Muscle of leg (tissue), 11 donors: Measurements from ENCODE around the gene NUP43. TPM values are rescaled to one million over a fixed set of nuclear protein-coding genes. Genes with fewer than 3 reads are reported as not detected.
"Not testable (repeated sequence)": the region's sequence is repeated elsewhere in the genome, so short reads cannot be mapped to it uniquely, and the experiment has no call there.

Source experiments
- DNase-seq: peaks from one replicate; pipeline ENCODE4 v3.0.0; 2013
- H3K27ac ChIP-seq: one replicate; pipeline ENCODE4 v1.5.1; 2013; ENCODE audit warnings: mild to moderate bottlenecking, low read length, control low read depth
- H3K27me3 ChIP-seq: one replicate; pipeline ENCODE4 v1.6.1; 2013; ENCODE audit warnings: low read length; ENCODE audit not compliant: control insufficient read depth, insufficient read depth
- H3K36me3 ChIP-seq: one replicate; pipeline ENCODE4 v1.6.1; 2013; ENCODE audit warnings: low read length; ENCODE audit not compliant: control insufficient read depth, insufficient read depth
- H3K4me1 ChIP-seq: one replicate; pipeline ENCODE4 v1.6.1; 2013; ENCODE audit warnings: low read length; ENCODE audit not compliant: control insufficient read depth, insufficient read depth
- H3K4me3 ChIP-seq: one replicate; pipeline ENCODE4 v1.5.1; 2013; ENCODE audit warnings: low read length, control low read depth
- H3K9me3 ChIP-seq: replicated peaks from 2 replicates; pipeline ENCODE4 v1.6.1; 2013; ENCODE audit warnings: low read depth, low read length; ENCODE audit not compliant: control insufficient read depth
- WGBS: methylation state at CpG from one replicate; pipeline ENCODE4 v1.1.5; 2013; ENCODE audit warnings: missing lambda C conversion rate; ENCODE audit not compliant: insufficient coverage; 5-methylcytosine and 5-hydroxymethylcytosine counted together
- polyA plus RNA-seq, 8 donors: library from polyadenylated mRNA; unstranded; fragments of 120-200 nt; gene quantifications; one replicate each; pipeline versions ENCODE4 v1.2.1 to v1.2.3, GENCODE V29; 2013; ENCODE audit warnings: inconsistent platforms in 1 of 8, low replicate concordance in 1 of 8; ENCODE audit not compliant: insufficient read length in 8 of 8, insufficient read depth in 1 of 8
- total RNA-seq: library from RNA; stranded (reverse); fragments of 120-200 nt; gene quantifications from one replicate; pipeline ENCODE4 v1.2.4, GENCODE V29; 2013

Gene NUP43
- total and polyA plus RNA-seq, 9 donors: 17.5 to 24.9 (median 19.9) TPM

DNA sequence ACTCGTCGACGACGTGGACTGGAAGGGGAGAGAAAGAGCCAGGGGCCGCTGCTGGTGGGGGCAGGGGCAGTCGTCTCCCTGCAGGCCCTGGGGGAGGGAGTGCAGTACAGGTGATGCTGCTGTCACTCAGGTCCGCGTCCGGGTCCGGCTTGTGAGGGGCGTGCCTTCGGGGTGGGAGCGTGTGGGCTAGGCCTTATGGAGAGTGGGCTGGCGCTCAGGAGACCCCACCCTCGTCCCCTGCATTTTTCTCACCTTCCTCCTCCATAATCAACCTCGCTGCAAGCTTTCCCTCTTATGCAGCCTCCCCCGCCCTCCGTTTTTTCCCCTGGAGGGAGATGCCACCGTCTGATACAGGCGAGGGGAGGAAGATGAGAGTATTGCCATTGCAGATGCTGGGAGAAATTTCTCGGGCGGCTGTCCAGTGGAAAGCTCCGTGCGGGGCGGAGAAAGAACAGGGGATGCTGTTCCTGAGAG is 3.8 kb upstream of the NUP43 start:
- H3K4me3 ChIP-seq: peak overlapping the region; percentile 100
- peak overlapping the region; percentile 92 for H3K27ac ChIP-seq
- no peaks in the 10 kb centered on the region for H3K36me3 ChIP-seq
- H3K4me1 ChIP-seq: peaks cover 17% of the 10 kb centered on the region
- H3K27me3 ChIP-seq: no peaks in the 10 kb centered on the region
- peak; percentile 60 for DNase-seq
- WGBS: 0% methylated on average over 13 of the region's 25 CpGs
- H3K9me3 ChIP-seq: no peaks in the 10 kb centered on the region

DNA sequence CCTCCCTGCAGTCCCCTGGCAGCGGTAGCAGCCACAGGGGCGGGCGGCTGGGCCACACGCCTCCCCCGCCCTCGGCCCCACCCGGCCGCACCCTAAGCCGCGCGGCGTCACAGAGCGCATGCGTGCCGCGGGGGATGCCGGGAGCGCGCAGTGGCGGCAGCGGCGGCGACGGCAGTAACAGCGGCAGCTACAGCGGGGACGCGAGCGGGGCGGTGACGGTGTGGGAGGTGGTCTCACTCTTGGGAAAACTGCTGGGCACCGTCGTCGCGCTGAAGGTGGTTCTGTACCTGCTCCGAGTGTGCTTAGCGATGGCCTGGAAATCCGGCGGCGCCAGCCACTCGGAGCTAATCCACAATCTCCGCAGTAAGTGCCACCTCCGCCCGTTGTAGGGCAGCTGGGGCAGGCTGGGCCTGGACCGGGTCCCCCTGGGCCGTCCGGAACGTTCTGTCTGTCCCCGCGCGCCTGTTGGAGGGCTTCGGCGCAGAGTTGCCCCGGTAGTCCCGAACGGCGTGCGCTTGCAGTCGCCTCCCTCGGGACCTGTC is 3.3 kb upstream of the NUP43 start, which contains the start of gene PCMT1:
PCMT1 (plus strand) TSS at position 148 of the 542 bp plus-strand sequence; CDS start at position 309, 161 bp downstream.
- DNase-seq: peak; percentile 96
- H3K36me3 ChIP-seq: no peaks in the 10 kb centered on the region
- under 1% methylated on average over 55 of the region's 60 CpGs for WGBS
- no peaks in the 10 kb centered on the region for H3K9me3 ChIP-seq
- H3K4me1 ChIP-seq: peaks cover 17% of the 10 kb centered on the region
- H3K27me3 ChIP-seq: no peaks in the 10 kb centered on the region
- peak within 1 kb of the TSS; percentile 100 for H3K4me3 ChIP-seq
- H3K27ac ChIP-seq: peak within 1 kb of the TSS; percentile 92

DNA sequence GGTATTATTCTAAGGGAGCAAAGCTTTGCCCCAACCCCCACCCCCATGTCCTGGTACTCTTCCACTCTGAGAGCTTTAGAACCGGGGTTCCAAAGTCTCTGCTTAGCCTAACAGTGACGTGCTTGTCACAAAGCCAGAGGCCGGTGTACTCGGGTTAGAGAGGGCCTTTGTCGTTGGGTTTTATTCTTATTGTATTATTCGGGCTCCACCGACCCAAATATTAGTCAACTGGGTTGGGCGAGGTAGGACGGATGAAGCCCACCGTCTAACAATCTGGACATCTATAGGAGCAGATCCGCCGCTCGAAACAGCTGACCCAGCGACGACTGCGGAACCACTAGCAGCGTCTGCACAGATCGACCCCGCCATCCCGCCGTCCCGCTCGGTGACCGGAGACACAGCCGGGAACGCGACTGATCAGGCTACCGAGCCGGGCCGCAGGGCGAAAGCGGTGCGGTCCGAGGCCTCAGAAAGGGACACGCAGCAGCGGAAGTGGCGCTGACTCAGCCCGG is 2.8 kb upstream of the NUP43 start:
- not testable (repeated sequence) for H3K36me3 ChIP-seq, H3K9me3 ChIP-seq, DNase-seq, H3K27me3 ChIP-seq
- Histone ChIP-seq H3K4me1 (peaks cover 17% of the 10 kb centered on the region), H3K27ac (peak overlapping the region; percentile 88), H3K4me3 (peak overlapping the region; percentile 100)
- WGBS: under 1% methylated on average over 23 of the region's 38 CpGs

DNA sequence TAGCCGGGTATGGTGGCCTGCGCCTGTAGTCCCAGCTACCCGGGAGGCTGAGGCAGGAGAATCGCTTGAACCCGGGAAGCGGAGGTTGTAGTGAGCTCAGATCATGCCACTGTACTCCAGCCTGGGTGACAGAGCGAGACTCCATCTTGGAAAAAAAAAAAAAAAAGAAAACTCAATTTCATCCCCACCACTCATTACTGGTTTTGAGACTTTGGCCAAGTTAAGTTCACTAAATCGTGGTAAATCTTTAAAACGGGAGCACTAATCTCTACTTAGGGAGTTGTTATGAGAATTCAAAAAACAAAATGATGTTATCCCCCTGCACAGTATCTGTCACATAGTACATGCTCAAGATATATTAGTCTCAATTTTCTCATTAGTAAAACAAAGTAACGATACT is 1.1 kb downstream of the NUP43 start:
- no CpG with 5 or more reads among the region's 10 CpGs for WGBS

DNA sequence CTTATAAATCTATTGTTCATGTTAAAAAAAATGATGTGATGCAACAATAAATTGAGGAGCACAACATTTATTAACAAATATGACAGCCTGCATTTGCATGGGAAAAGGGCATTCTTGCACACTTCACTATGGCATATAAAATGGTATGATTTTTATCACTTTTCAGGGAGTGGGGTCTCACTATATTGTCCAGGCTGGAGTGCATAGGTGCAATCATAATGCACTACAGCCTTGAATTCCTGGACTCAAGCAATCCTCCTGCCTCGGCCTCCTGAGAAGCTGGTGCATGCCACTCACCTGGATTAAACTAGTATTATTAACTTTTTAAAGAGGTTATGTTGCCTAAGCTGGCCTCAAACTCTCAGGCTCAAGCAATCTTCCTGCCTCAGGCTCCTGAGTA is 11.4 kb downstream of the NUP43 start:
- H3K27ac ChIP-seq: no peak overlapping the region
- no peak overlapping the region for H3K4me3 ChIP-seq
- peaks cover 54% of the 10 kb centered on the region for H3K36me3 ChIP-seq
- H3K27me3 ChIP-seq: no peaks in the 10 kb centered on the region
- WGBS: no CpG with 5 or more reads among the region's 1 CpG
- no peaks in the 10 kb centered on the region for H3K9me3 ChIP-seq
- DNase-seq: no peak
- H3K4me1 ChIP-seq: no peaks in the 10 kb centered on the region

More for the DNA sequence above, 1.1 kb downstream of the NUP43 start:
- not testable (repeated sequence) for H3K27me3 ChIP-seq, H3K27ac ChIP-seq, H3K4me1 ChIP-seq, DNase-seq, H3K9me3 ChIP-seq
- Histone ChIP-seq H3K4me3 (peak overlapping the region; percentile 71), H3K36me3 (peaks cover 24% of the 10 kb centered on the region)

DNA sequence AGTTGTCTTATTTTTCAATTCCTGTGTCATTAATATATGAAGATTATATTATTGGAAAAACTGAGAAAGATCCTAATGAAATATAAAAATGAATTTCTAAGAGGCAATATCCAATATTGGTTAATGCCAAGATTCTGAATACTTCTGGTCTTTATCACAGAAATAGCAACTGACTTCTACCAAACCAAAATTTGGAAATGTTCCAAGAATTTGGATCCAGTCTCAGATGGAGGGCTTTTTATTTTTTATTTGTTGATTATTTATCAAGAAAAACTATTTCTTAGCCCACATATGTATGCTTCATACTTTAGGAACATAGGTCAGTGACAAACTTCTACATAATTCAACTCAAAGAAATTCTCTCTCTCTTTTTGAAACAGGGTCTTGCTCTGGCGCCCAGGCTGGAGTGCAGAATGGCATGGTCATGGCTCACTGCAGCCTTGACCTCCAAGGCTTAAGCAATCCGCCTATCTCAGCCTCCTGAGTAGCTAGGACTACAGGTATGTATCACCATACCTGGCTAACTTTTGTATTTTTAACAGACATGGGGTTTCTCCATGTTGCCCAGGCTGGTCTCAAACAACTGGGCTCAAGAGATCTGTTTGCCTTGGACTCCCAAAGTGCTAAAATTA is 13.1 kb downstream of the NUP43 start:
- WGBS: 100% methylated on average over 1 of the region's 2 CpGs
- no peak overlapping the region for H3K4me3 ChIP-seq
- H3K36me3 ChIP-seq: peaks cover 57% of the 10 kb centered on the region
- no peaks in the 10 kb centered on the region for H3K9me3 ChIP-seq
- H3K27ac ChIP-seq: no peak overlapping the region
- no peaks in the 10 kb centered on the region for H3K4me1 ChIP-seq
- no peaks in the 10 kb centered on the region for H3K27me3 ChIP-seq
- no peak for DNase-seq

DNA sequence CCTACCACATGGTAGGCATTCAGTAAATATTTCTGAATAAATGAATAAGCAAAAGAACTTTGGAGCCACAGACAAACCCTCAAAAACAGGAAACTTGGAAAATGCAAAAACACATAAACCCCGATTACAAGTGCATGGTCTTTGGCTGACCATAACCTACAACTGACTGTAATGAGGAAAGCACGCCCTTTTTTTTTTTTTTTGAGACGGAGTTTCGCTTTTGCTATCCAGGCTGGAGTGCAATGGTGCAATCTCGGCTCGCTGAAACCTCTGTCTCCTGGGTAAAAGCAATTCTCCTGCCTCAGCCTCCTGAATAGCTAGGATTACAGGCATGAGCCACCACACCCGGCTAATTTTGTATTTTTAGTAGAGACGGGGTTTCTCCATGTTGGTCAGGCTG is 16.5 kb downstream of the NUP43 start:
- Histone ChIP-seq H3K27me3 (no peaks in the 10 kb centered on the region), H3K27ac (no peak overlapping the region), H3K4me3 (no peak overlapping the region), H3K9me3 (no peaks in the 10 kb centered on the region), H3K36me3 (peaks cover 47% of the 10 kb centered on the region), H3K4me1 (no peaks in the 10 kb centered on the region)
- no peak for DNase-seq
- WGBS: 100% methylated on average over 3 of the region's 8 CpGs

DNA sequence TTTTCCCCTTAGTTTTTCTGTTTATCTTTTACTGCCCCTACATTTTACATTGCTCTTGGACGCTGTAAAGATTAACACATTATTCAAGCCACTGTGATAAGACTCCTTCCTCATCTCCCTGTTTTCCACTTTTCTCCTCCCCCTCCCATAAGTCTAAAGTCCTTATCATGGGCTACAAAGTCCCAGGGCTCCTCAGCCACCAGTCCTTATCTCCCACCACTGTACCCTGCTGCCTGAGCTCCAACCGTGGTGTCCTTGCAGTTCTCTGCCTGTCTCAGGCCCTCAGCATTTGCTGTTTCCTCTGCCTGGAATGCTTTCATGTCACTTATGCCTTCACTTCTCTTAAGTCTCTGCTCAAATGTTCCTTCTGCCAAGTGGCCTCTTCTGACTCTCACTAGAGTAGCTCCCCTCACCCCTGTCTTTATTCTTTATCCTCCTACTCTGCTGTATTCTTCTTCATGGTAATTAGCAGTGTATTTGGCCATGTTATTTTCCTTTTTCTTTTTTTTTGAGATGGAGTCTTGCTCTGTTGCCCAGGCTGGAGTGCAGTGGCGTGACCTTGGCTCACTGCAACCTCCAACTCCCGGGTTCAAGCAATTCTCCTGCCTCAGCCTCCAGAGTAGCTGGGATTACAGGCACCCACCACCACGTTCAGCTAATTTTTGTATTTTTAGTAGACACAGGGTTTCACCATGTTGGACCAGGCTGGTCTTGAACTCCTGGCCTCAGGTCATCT is 17.7 kb downstream of the NUP43 start:
- Histone ChIP-seq H3K4me3 (no peak overlapping the region), H3K36me3 (peaks cover 40% of the 10 kb centered on the region), H3K4me1 (no peaks in the 10 kb centered on the region), H3K9me3 (no peaks in the 10 kb centered on the region), H3K27ac (no peak overlapping the region), H3K27me3 (no peaks in the 10 kb centered on the region)
- DNase-seq: no peak
- WGBS: 83% methylated on average over 5 of the region's 5 CpGs

DNA sequence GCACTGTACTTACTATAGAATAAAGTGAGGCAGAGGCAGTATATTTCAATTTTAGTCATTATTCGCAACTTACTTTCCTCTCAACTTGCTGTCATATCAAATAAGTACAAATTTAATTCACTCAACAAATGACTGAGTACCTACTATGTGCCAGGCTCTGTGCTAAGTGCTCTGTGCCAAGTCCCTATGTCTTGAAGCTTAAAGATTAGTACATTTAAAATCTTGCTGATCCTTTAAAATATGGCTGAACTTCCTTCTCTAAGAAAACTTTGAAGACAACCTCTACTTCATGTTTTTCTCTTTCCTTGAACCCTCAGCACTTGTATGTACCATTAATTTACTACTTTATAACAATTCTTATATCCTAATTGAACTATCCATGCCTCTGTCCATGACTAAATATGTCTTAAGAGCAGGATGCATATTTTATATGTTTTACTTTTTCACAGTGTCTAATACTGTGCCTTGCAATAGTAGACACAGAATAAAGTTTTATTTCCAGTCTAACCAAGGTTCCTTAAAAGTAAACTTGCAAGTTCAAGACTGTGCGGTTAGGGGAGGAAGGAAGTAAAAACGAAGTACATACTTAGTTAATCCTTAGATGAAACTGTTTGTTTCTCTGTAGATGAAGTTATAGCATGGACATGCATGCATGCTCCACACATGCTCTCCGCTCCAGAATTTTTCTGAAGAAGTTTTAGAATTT is 18.4 kb downstream of the NUP43 start:
- Histone ChIP-seq H3K9me3 (no peaks in the 10 kb centered on the region), H3K27ac (no peak overlapping the region), H3K4me3 (no peak overlapping the region), H3K36me3 (peaks cover 40% of the 10 kb centered on the region), H3K27me3 (no peaks in the 10 kb centered on the region), H3K4me1 (no peaks in the 10 kb centered on the region)
- 93% methylated on average over 3 of the region's 4 CpGs for WGBS
- no peak for DNase-seq

DNA sequence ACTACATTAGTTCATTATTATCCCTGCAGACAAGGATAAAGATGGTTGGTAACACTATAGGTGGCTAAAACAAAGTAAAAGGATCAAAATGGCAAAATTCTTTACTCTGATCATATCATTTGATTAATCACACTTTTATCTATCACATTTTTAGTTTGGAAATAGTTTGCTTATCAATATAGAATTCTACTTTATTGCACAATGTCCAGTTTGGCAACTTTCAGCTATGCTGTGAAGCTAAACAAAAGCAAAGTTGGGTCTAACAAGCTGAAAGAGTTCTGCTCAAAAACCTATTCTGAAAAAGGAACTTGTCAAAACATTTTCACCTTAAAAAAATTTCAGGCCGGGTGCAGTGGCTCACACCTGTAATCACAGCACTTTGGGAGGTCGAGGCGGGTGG is 20.5 kb downstream of the NUP43 start:
- WGBS: no CpG with 5 or more reads among the region's 3 CpGs
- H3K36me3 ChIP-seq: peaks cover 30% of the 10 kb centered on the region

More for the DNA sequence above, 20.5 kb downstream of the NUP43 start:
- Histone ChIP-seq H3K4me3 (no peak overlapping the region), H3K27me3 (no peaks in the 10 kb centered on the region), H3K9me3 (no peaks in the 10 kb centered on the region), H3K27ac (no peak overlapping the region), H3K4me1 (no peaks in the 10 kb centered on the region)
- no peak for DNase-seq
